ENCODE results near the gene ME3. TPM values are rescaled to one million over a fixed set of nuclear protein-coding genes. Genes with fewer than 3 reads are reported as not detected.
"Not testable (repeated sequence)": the region's sequence is repeated elsewhere in the genome, so short reads cannot be mapped to it uniquely, and the experiment has no call there.

ME3 gene
- polyA plus RNA-seq, 3 donors from 2014 or later = 1.3 to 3.7 TPM; not detected in 1

- H3K27ac Mint-ChIP-seq; H3K9me3 Mint-ChIP-seq; H3K4me3 Mint-ChIP-seq; H3K4me1 Mint-ChIP-seq; DNase-seq; H3K27me3 Mint-ChIP-seq (ENCODE audit: low read depth in 3 of 3); H3K36me3 Mint-ChIP-seq: not testable (repeated sequence)
These were observed 255.5 kb downstream of the ME3 start for GRCh38 chr11:86416951-86417350.

GRCh38 chr11:86416494-86416893 is 255.9 kb downstream of the ME3 start:
- H3K36me3 Mint-ChIP-seq = peaks cover 0 to 9% (median 0%) of the 10 kb centered on the region in 3 donors
- no peaks in the 10 kb centered on the region for H3K9me3 Mint-ChIP-seq
- H3K27me3 Mint-ChIP-seq (ENCODE audit: low read depth in 3 of 3) = peaks cover 0 to 2% (median 2%) of the 10 kb centered on the region in 3 donors
- H3K27ac Mint-ChIP-seq = no peak overlapping the region
- H3K4me3 Mint-ChIP-seq = no peak overlapping the region
- DNase-seq = no peak
- H3K4me1 Mint-ChIP-seq = no peaks in the 10 kb centered on the region

DNA sequence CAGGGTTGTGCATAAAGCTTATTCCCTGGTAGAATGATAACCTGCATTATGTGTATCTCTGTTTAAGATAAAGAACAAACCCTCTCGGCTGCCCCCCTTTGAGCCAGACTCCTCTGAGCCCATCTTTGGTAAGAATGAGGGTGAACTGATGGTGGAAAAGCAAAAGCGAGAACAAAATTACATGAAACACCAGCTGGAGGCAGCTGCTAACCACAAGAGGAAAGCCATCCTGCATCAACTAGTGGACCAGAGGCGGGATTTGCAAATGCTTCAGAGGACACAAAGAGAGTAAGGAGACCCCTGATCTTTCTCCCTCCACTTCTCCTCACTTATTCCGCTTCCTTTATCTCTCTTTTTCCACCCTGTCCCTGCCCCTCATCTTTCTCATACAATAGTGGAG is 257.4 kb downstream of the ME3 start:
- Mint-ChIP-seq H3K27ac (no peak overlapping the region), H3K27me3 (ENCODE audit: low read depth in 3 of 3) (peaks cover 0 to 2% (median 2%) of the 10 kb centered on the region in 3 donors), H3K9me3 (no peaks in the 10 kb centered on the region), H3K4me3 (no peak overlapping the region), H3K36me3 (peaks cover 0 to 16% (median 0%) of the 10 kb centered on the region in 3 donors), H3K4me1 (no peaks in the 10 kb centered on the region)
- DNase-seq = no peak

GRCh38 chr11:86414032-86414431 is 258.4 kb downstream of the ME3 start:
- no peaks in the 10 kb centered on the region for H3K9me3 Mint-ChIP-seq
- H3K27me3 Mint-ChIP-seq (ENCODE audit: low read depth in 3 of 3) = peaks cover 0 to 2% (median 2%) of the 10 kb centered on the region in 3 donors
- peaks cover 0 to 16% (median 2%) of the 10 kb centered on the region in 3 donors for H3K36me3 Mint-ChIP-seq
- H3K4me1 Mint-ChIP-seq = no peaks in the 10 kb centered on the region
- H3K4me3 Mint-ChIP-seq = no peak overlapping the region
- H3K27ac Mint-ChIP-seq = no peak overlapping the region
- DNase-seq = no peak

DNA sequence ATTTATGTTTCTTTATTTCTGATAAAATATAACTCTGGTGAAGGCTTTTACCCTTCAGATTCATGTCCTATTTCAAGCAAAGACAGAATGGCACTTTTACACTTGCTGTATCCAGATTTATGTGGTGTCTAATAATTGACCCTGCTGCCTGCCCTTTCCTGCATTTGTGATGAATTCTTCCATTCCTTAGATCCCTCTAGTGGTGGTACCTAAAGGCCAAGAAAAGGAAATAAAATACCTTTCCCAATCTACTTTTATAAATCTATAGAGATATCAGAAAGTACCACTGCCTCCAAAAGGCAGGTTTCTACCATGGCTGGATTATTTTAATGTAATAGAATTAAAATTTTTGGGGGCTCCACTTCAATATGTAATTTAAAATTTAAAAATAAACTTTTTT is 263.6 kb downstream of the ME3 start:
- Mint-ChIP-seq H3K4me1 (no peaks in the 10 kb centered on the region), H3K36me3 (peaks cover 0 to 19% (median 2%) of the 10 kb centered on the region in 3 donors), H3K4me3 (no peak overlapping the region), H3K27ac (no peak overlapping the region), H3K9me3 (no peaks in the 10 kb centered on the region), H3K27me3 (ENCODE audit: low read depth in 3 of 3) (peaks cover 0 to 3% (median 0%) of the 10 kb centered on the region in 3 donors)
- DNase-seq = no peak

GRCh38 chr11:86403458-86403857 is 269.0 kb downstream of the ME3 start:
- no peaks in the 10 kb centered on the region for H3K9me3 Mint-ChIP-seq
- no peak for DNase-seq
- peaks cover 0 to 1% of the 10 kb centered on the region in 2 donors for H3K4me1 Mint-ChIP-seq
- H3K27me3 Mint-ChIP-seq (ENCODE audit: low read depth in 3 of 3) = peaks cover 0 to 2% (median 1%) of the 10 kb centered on the region in 3 donors
- peaks cover 0 to 7% (median 0%) of the 10 kb centered on the region in 3 donors for H3K36me3 Mint-ChIP-seq
- H3K27ac Mint-ChIP-seq = no peak overlapping the region
- no peak overlapping the region for H3K4me3 Mint-ChIP-seq

- H3K9me3 Mint-ChIP-seq = no peaks in the 10 kb centered on the region
- H3K27me3 Mint-ChIP-seq (ENCODE audit: low read depth in 3 of 3) = peaks cover 0 to 2% (median 0%) of the 10 kb centered on the region in 3 donors
- DNase-seq = no peak
- no peak overlapping the region for H3K27ac Mint-ChIP-seq
- H3K4me1 Mint-ChIP-seq = peaks cover 0 to 1% of the 10 kb centered on the region in 2 donors
- H3K4me3 Mint-ChIP-seq = no peak overlapping the region
- H3K36me3 Mint-ChIP-seq = peaks cover 0 to 8% (median 0%) of the 10 kb centered on the region in 3 donors
These were observed 274.3 kb downstream of the ME3 start for GRCh38 chr11:86398106-86398505.

- Mint-ChIP-seq H3K4me3 (no peak overlapping the region), H3K9me3 (no peaks in the 10 kb centered on the region), H3K4me1 (peaks cover 0 to 1% of the 10 kb centered on the region in 2 donors), H3K27me3 (ENCODE audit: low read depth in 3 of 3) (peaks cover 0 to 2% (median 0%) of the 10 kb centered on the region in 3 donors), H3K36me3 (peaks cover 0 to 8% (median 0%) of the 10 kb centered on the region in 3 donors), H3K27ac (no peak overlapping the region)
- DNase-seq = no peak
These were observed 275.1 kb downstream of the ME3 start for GRCh38 chr11:86397351-86397750.

DNA sequence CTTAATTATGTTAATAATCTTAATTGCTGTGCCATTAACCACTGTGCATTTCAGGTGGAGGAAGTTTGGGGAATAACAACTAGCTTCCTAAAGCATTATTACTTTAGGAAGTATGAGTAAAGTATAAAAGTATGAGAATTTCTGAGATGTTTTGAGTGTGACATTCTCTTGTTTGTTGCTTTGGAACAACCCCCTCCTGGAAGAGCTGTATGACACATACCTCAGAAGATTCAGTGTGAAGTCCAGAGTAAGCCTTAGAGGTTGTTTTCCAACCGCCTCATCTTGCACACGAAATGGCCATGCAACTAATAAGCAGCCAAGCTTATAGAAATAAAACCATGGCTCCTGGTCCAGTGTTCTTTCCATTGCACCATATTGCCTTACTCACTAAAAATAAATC is 276.0 kb downstream of the ME3 start:
- DNase-seq = no peak
- Mint-ChIP-seq H3K27ac (no peak overlapping the region), H3K36me3 (peaks cover 0 to 8% (median 0%) of the 10 kb centered on the region in 3 donors), H3K27me3 (ENCODE audit: low read depth in 3 of 3) (peaks cover 0 to 2% (median 0%) of the 10 kb centered on the region in 3 donors), H3K4me1 (peaks cover 0 to 1% of the 10 kb centered on the region in 2 donors), H3K4me3 (no peak overlapping the region), H3K9me3 (no peaks in the 10 kb centered on the region)

DNA sequence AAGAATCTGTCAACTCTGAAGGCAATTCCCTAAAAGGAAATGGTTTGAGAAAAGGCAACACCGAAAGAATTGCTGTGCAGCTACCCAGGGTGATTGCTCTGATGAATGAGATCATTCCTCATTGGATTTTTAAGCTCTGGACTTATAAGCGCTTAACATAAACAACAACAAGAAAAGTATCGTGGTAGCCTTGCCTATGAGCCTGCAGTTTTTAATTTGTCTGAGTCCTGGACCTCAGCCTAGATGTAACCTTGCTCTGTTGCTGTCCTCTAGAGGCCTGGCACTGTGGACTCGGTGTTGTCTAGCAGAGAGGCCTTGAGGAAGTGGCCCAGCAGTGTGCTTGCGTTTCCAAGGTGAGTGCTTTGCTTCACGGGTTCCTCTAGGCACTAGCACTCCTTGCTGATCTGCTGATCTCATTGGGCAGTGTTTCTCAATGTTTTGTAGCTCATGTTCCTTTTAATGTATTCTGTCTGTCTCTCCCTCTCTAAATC is 277.3 kb downstream of the ME3 start:
- no peak overlapping the region for H3K27ac Mint-ChIP-seq

More for the DNA sequence above, 277.3 kb downstream of the ME3 start:
- no peak for DNase-seq
- H3K36me3 Mint-ChIP-seq = peaks cover 0 to 8% (median 0%) of the 10 kb centered on the region in 3 donors
- H3K4me1 Mint-ChIP-seq = no peaks in the 10 kb centered on the region
- H3K27me3 Mint-ChIP-seq (ENCODE audit: low read depth in 3 of 3) = peaks cover 0 to 2% (median 0%) of the 10 kb centered on the region in 3 donors
- H3K9me3 Mint-ChIP-seq = no peaks in the 10 kb centered on the region
- H3K4me3 Mint-ChIP-seq = no peak overlapping the region

Other genes with a start within 250 kb of the ME3 start
- 100 to 1,000 TPM; 215 to 248 (median 217) TPM for gene PRSS23, start 127.9 kb upstream of the ME3 start, polyA plus RNA-seq